ENCODE results near the gene GDPD5. TPM values are rescaled to one million over a fixed set of nuclear protein-coding genes. Genes with fewer than 3 reads are reported as not detected.

The GDPD5 gene
- total RNA-seq, 1 donor from 2014 or later, result 2.1 TPM

DNA sequence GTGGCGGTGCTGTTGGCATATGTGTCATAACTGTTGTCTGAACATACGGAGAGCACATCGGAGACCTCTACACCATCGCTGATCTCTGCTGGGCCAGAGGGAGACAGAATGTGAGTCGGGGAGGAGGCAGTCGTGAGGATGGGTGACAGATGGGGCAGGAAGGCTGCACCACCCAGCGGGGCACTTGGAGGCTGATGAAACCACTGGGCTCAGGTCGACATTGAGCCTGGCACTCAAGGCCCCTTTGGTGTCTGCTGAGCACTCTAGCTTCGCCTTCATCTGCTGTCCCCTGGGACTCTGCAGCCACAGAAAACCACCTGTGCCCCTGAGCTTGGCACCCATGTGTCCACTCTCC lies 90.2 kb downstream of the GDPD5 start:
- H3K27me3 ChIP-seq (ENCODE audit: control insufficient read depth, insufficient read depth, low read length), result peaks cover 9% of the 10 kb centered on the region
- TF ChIP-seq, protein P1, sequence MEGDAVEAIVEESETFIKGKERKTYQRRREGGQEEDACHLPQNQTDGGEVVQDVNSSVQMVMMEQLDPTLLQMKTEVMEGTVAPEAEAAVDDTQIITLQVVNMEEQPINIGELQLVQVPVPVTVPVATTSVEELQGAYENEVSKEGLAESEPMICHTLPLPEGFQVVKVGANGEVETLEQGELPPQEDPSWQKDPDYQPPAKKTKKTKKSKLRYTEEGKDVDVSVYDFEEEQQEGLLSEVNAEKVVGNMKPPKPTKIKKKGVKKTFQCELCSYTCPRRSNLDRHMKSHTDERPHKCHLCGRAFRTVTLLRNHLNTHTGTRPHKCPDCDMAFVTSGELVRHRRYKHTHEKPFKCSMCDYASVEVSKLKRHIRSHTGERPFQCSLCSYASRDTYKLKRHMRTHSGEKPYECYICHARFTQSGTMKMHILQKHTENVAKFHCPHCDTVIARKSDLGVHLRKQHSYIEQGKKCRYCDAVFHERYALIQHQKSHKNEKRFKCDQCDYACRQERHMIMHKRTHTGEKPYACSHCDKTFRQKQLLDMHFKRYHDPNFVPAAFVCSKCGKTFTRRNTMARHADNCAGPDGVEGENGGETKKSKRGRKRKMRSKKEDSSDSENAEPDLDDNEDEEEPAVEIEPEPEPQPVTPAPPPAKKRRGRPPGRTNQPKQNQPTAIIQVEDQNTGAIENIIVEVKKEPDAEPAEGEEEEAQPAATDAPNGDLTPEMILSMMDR (IDR thresholded peaks at IDR 0.05; ENCODE audit: insufficient read depth, low read length, severe bottlenecking), result no peak
- FAIRE-seq (no peak), DNase-seq (ENCODE audit: low read depth) (no peak)
- no peaks in the 10 kb centered on the region for H3K36me3 ChIP-seq (ENCODE audit: control insufficient read depth, insufficient read depth, low read length)
- H3K4me3 ChIP-seq (ENCODE audit: low read depth, low read length), result no peak overlapping the region

DNA sequence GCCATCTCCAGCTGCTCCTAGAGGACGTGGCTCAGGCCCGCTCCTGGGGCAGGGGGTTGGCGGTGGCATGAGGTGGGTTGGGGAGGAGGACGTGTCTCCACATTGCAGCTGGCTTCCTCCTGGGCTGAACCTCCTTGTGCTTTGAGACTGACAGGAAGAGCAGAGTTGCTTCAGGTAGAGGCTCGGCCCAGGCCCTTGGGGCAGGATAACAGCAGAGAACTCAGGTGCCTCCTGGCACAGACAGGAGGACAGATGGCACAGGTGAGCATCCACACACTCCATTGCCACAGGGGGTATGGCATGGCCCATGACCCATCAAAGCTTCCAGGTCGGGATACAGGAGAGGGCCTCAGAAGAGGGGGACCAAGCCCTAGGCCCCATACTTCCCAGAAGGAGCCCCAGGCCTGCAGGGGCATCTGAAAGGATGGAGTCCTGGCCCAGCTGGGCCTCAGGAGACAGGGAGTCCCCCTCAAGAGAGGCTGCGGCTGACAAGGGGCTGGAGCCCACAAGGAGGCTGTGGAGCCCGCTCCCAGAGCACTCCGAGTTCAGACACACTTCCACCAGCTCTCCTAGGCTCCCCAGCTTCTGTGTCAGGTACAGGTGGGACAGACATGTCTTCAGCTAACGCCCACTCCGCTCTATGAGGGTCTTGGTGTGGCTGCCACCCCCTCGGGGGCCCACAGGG lies 90.7 kb downstream of the GDPD5 start:
- Histone ChIP-seq H3K27me3 (ENCODE audit: control insufficient read depth, insufficient read depth, low read length) (peaks cover 11% of the 10 kb centered on the region), H3K4me3 (ENCODE audit: low read depth, low read length) (no peak overlapping the region), H3K36me3 (ENCODE audit: control insufficient read depth, insufficient read depth, low read length) (no peaks in the 10 kb centered on the region)
- FAIRE-seq (no peak), DNase-seq (ENCODE audit: low read depth) (no peak)
- TF ChIP-seq, protein P1 (IDR thresholded peaks at IDR 0.05; ENCODE audit: insufficient read depth, low read length, severe bottlenecking), result no peak

DNA sequence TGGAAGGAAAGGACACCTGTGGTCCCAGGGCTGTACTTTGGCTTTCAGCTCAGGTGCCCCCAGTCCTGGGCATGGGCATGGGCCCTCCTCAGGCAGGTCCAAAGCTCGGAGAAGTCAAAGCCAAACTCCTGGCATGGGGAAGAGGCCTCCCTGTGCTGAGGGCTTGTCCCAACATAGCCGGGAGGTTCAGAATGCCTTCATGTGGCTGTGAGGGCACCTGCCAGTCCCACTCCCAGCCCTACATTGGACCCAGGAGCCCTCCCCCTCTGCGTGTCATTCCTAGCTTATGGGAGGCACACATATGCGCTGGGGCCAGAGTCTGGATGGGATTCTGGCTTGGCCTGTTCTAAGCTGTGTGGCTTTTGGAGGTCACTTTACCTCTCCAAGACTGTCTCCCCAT lies 91.7 kb downstream of the GDPD5 start:
- TF ChIP-seq, protein P1 (IDR thresholded peaks at IDR 0.05; ENCODE audit: insufficient read depth, low read length, severe bottlenecking), result no peak
- FAIRE-seq, result no peak
- peaks cover 11% of the 10 kb centered on the region for H3K27me3 ChIP-seq (ENCODE audit: control insufficient read depth, insufficient read depth, low read length)

DNA sequence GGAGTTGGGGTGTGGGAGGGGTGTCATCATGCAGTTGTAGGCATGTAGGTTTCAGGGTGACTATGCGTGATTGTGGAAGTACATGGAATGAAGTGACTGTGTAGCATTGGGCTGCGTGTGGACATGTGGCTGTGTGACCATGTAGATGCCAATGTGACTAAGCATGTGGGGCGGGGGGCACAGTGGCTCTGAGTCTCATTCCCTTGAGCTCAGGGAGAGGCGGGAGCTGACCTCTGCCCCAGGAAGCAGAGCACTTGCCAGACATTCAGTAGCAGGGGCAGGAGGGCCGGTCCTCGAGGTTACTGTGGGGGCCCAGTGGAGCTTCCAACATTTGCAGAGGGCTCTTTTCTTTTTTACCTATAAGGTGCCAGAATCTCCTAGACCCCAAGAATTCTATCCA lies 92.3 kb downstream of the GDPD5 start:
- DNase-seq (ENCODE audit: low read depth) (no peak), FAIRE-seq (no peak)
- H3K36me3 ChIP-seq (ENCODE audit: control insufficient read depth, insufficient read depth, low read length), result no peaks in the 10 kb centered on the region
- peaks cover 11% of the 10 kb centered on the region for H3K27me3 ChIP-seq (ENCODE audit: control insufficient read depth, insufficient read depth, low read length)
- TF ChIP-seq, protein P1 (IDR thresholded peaks at IDR 0.05; ENCODE audit: insufficient read depth, low read length, severe bottlenecking), result no peak
- H3K4me3 ChIP-seq (ENCODE audit: low read depth, low read length), result no peak overlapping the region

More for the DNA sequence above, 91.7 kb downstream of the GDPD5 start:
- no peak overlapping the region for H3K4me3 ChIP-seq (ENCODE audit: low read depth, low read length)
- DNase-seq (ENCODE audit: low read depth), result no peak
- no peaks in the 10 kb centered on the region for H3K36me3 ChIP-seq (ENCODE audit: control insufficient read depth, insufficient read depth, low read length)

DNA sequence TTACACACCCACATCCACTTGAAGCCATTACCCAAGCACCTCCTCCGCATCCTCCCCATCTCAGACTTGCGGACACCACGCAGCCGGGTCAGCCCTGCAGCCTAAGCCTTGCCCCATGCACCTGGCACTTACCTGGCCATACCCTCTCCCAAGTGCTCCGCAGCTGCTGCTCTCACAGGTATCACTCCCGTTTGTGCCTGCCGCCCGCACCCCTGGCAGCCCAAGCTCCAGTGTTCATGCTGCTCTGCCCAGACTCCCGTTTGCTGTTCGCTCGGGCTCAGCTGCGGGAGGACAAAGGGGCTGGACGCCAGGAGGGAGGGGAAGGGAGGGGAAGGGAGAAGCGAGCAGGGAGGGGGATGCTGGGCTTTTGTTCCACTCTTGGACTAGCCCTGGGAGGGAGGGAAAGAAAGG lies 92.8 kb downstream of the GDPD5 start, which contains the start of gene KLHL35:
TSS of gene KLHL35 (minus strand) at position 293 of the 411 bp plus-strand sequence. CDS start 2,574 bp downstream, outside the sequence.
- H3K36me3 ChIP-seq (ENCODE audit: control insufficient read depth, insufficient read depth, low read length), result no peaks in the 10 kb centered on the region
- FAIRE-seq (no peak), DNase-seq (ENCODE audit: low read depth) (no peak)
- TF ChIP-seq, protein P1 (IDR thresholded peaks at IDR 0.05; ENCODE audit: insufficient read depth, low read length, severe bottlenecking), result no peak
- H3K27me3 ChIP-seq (ENCODE audit: control insufficient read depth, insufficient read depth, low read length), result peaks cover 11% of the 10 kb centered on the region
- no peak within 1 kb of the TSS for H3K4me3 ChIP-seq (ENCODE audit: low read depth, low read length)
